GM18508 (cell line): ENCODE results near the gene KIRREL1.

Experiments
- ATAC-seq: cut with Tn5 transposase; IDR thresholded peaks from one replicate; pipeline ENCODE4 v1.9.1; 2021; ENCODE audit warnings: moderate number of reproducible peaks; ENCODE audit not compliant: insufficient read depth, unreplicated experiment

KIRREL1 gene

GRCh38 chr1:158059984-158060383 is 66.5 kb downstream of the KIRREL1 start:
- no peak for ATAC-seq

- no peak for ATAC-seq
These were observed 68.7 kb downstream of the KIRREL1 start for GRCh38 chr1:158062174-158062573.

- ATAC-seq = no peak
These were observed 74.2 kb downstream of the KIRREL1 start for GRCh38 chr1:158067662-158068061.

- ATAC-seq = no peak
These were observed 75.5 kb downstream of the KIRREL1 start for GRCh38 chr1:158068918-158069317.

GRCh38 chr1:158071138-158071537 is 77.7 kb downstream of the KIRREL1 start:
- ATAC-seq = no peak

GRCh38 chr1:158075078-158075477 is 81.6 kb downstream of the KIRREL1 start:
- ATAC-seq = no peak

- ATAC-seq = no peak
These were observed 83.0 kb downstream of the KIRREL1 start for GRCh38 chr1:158076441-158076840.

GRCh38 chr1:158077411-158078256 is 84.2 kb downstream of the KIRREL1 start:
- ATAC-seq = no peak

GRCh38 chr1:158078569-158079080 is 85.2 kb downstream of the KIRREL1 start:
- ATAC-seq = no peak

- no peak for ATAC-seq
These were observed 86.6 kb downstream of the KIRREL1 start for GRCh38 chr1:158080066-158080465.

GRCh38 chr1:158084336-158084735 is 90.9 kb downstream of the KIRREL1 start:
- ATAC-seq = no peak

- ATAC-seq = no peak
These were observed 91.3 kb downstream of the KIRREL1 start for GRCh38 chr1:158084747-158085146.

GRCh38 chr1:158087320-158087927 is 94.0 kb downstream of the KIRREL1 start:
- ATAC-seq = no peak

- ATAC-seq = no peak
These were observed 96.0 kb downstream of the KIRREL1 start for GRCh38 chr1:158089476-158089875.

GRCh38 chr1:158089925-158090637 is 96.6 kb downstream of the KIRREL1 start:
- ATAC-seq = no peak

- ATAC-seq = no peak
These were observed 99.9 kb downstream of the KIRREL1 start for GRCh38 chr1:158093376-158093775.

GRCh38 chr1:158094571-158094970 is 101.1 kb downstream of the KIRREL1 start:
- no peak for ATAC-seq

- ATAC-seq = no peak
These were observed 102.4 kb downstream of the KIRREL1 start for GRCh38 chr1:158095737-158096335.

- no peak for ATAC-seq
These were observed 104.8 kb downstream of the KIRREL1 start for GRCh38 chr1:158098256-158098655.

- no peak for ATAC-seq
These were observed 105.7 kb downstream of the KIRREL1 start for GRCh38 chr1:158099185-158099584.

GRCh38 chr1:158100498-158100897 is 107.1 kb downstream of the KIRREL1 start:
- ATAC-seq = no peak
